GM18907 (cell line): ENCODE measurements around the gene FITM1.

ENCODE experiments used
- ATAC-seq: cut with Tn5 transposase; IDR thresholded peaks from one replicate; pipeline ENCODE4 v1.9.1; 2021; ENCODE audit warnings: mild to moderate bottlenecking, moderate library complexity; ENCODE audit not compliant: unreplicated experiment

Gene FITM1

DNA sequence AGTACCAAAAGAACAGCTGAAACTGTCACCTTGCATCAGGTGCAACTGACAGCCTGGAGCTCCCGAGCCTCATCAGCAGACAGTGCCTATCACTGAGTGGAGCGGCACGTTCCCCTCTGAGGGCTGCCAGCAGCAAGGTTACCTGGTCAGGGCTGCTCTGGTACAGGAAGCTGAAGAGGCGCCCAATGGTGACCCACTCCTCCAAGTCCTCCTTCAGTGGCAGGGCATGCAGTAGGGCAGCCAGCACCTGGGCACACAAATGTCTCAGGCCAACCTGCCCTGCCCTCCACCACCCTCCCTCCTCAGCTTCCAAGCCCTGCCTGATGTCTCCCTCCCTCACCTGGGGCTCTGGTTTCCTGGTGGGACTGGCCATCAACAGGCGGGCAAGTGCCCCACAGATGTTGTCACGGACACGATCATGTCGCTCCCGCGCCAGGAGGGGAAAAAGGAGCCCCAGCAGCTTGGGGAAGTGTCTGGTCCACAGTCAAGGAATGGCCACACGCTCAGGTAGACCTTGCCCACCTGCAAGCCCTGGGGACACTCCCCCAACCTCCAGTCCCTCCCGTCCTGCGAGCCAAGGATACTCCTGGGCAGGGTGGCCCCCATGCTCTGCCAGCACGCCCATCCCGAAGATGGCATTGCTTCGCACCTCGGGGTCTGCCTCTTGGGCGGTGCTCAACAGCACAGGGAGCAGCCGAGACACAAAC lies 51.1 kb downstream of the FITM1 start:
- ATAC-seq = no peak
